IMR-90 (cell line): ENCODE results near the gene IRF6. TPM values are rescaled to one million over a fixed set of nuclear protein-coding genes. Genes with fewer than 3 reads are reported as not detected.

ENCODE experiments used
- ATAC-seq: fragments of 200-7000 bp; cut with Tn5 transposase; 2 replicates; pipeline ENCODE4 v1.9.1; 2020; ENCODE audit warnings: low read depth, mild to moderate bottlenecking, moderate library complexity
- BruUV-seq: library from RNA; stranded (reverse); fragments of 400-500 nt; replicated peaks from 2 replicates; lab custom pipeline; 2021; lab: Mats Ljungman, UMichigan
- CTCF ChIA-PET: fragments of 300-600 bp; formaldehyde crosslinking; extraction: SDS; loops from one replicate; lab custom pipeline; 2021; ENCODE audit warnings: antibody characterized with exemption; lab: Yijun Ruan, JAX
- POLR2A ChIA-PET: fragments of 300-600 bp; sonication (Branson Sonifier 250); formaldehyde crosslinking; loops from one replicate; lab custom pipeline; 2022; ENCODE audit warnings: antibody characterized with exemption; ENCODE audit not compliant: unreplicated experiment; lab: Charles Lee
- DNase-seq: peaks from one replicate; pipeline ENCODE4 v3.0.0; 2013
- H2AFZ ChIP-seq: replicated peaks from 2 replicates; pipeline ENCODE3; 2013; ENCODE audit warnings: low read length, mild to moderate bottlenecking; ENCODE audit not compliant: poor library complexity
- H2AK5ac ChIP-seq: 2 replicates; pipeline ENCODE4 v1.6.1; 2013; ENCODE audit warnings: low read depth, low read length, inconsistent platforms
- H2AK9ac ChIP-seq: replicated peaks from 2 replicates; pipeline ENCODE3; 2013; ENCODE audit warnings: mild to moderate bottlenecking, low read depth, low read length, moderate library complexity; ENCODE audit not compliant: poor library complexity
- H2BK120ac ChIP-seq: 2 replicates; pipeline ENCODE4 v1.6.1; 2013; ENCODE audit warnings: low read depth, low read length, inconsistent platforms
- H2BK15ac ChIP-seq: 3 replicates; pipeline ENCODE4 v1.6.1; 2013; ENCODE audit warnings: low read depth, low read length, inconsistent platforms
- H2BK20ac ChIP-seq: 2 replicates; pipeline ENCODE4 v1.6.1; 2013; ENCODE audit warnings: low read depth, mild to moderate bottlenecking, inconsistent platforms, low read length, moderate library complexity
- H2BK5ac ChIP-seq: 2 replicates; pipeline ENCODE4 v1.6.1; 2013; ENCODE audit warnings: mild to moderate bottlenecking, low read depth, low read length, inconsistent platforms; ENCODE audit not compliant: poor library complexity, severe bottlenecking
- H3K14ac ChIP-seq: replicated peaks from 2 replicates; pipeline ENCODE4 v1.6.1; 2013; ENCODE audit warnings: low read depth, low read length, inconsistent platforms
- H3K18ac ChIP-seq: 2 replicates; pipeline ENCODE4 v1.6.1; 2013; ENCODE audit warnings: low read depth, low read length, control low read depth
- H3K23ac ChIP-seq: 2 replicates; pipeline ENCODE4 v1.6.1; 2013; ENCODE audit warnings: low read depth, low read length, inconsistent platforms
- H3K27ac ChIP-seq: 2 replicates; pipeline ENCODE4 v1.5.1; 2013; ENCODE audit warnings: mild to moderate bottlenecking, control low read depth, low read length; ENCODE audit not compliant: insufficient read depth
- H3K27me3 ChIP-seq: 2 replicates; pipeline ENCODE4 v1.6.1; 2013; ENCODE audit warnings: low read length; ENCODE audit not compliant: control insufficient read depth, insufficient read depth
- H3K36me3 ChIP-seq: 2 replicates; pipeline ENCODE4 v1.6.1; 2013; ENCODE audit warnings: low read length, mixed read lengths; ENCODE audit not compliant: control insufficient read depth, insufficient read depth
- H3K4ac ChIP-seq: 2 replicates; pipeline ENCODE4 v1.6.1; 2013; ENCODE audit warnings: low read depth, low read length, inconsistent platforms
- H3K4me1 ChIP-seq: 2 replicates; pipeline ENCODE4 v1.6.1; 2013; ENCODE audit warnings: low read length, mixed read lengths; ENCODE audit not compliant: control insufficient read depth, insufficient read depth
- H3K4me2 ChIP-seq: 2 replicates; pipeline ENCODE4 v1.6.1; 2013; ENCODE audit warnings: low read depth, mild to moderate bottlenecking, control low read depth, low read length, moderate library complexity
- H3K4me3 ChIP-seq: 2 replicates; pipeline ENCODE4 v1.5.1; 2013; ENCODE audit warnings: low read depth, mild to moderate bottlenecking, control low read depth, low read length, moderate library complexity; ENCODE audit not compliant: insufficient read depth
- H3K56ac ChIP-seq: 2 replicates; pipeline ENCODE4 v1.6.1; 2013; ENCODE audit warnings: low read length, inconsistent platforms; ENCODE audit not compliant: insufficient read depth; ENCODE audit errors: extremely low read depth
- H3K79me1 ChIP-seq, 2 experiments: 2 replicates each; pipeline ENCODE4 v1.6.1; 2013; ENCODE audit warnings: low read length in 2 of 2, inconsistent platforms in 1 of 2, low read depth in 1 of 2
- H3K9ac ChIP-seq: 2 replicates; pipeline ENCODE4 v1.6.1; 2013; ENCODE audit warnings: low read depth, low read length, control low read depth
- H3K9me1 ChIP-seq: 2 replicates; pipeline ENCODE4 v1.6.1; 2013; ENCODE audit warnings: low read length, inconsistent platforms; ENCODE audit not compliant: insufficient read depth
- H3K9me3 ChIP-seq: 2 replicates; pipeline ENCODE4 v1.6.1; 2013; ENCODE audit warnings: low read length; ENCODE audit not compliant: control insufficient read depth, insufficient read depth
- H4K20me1 ChIP-seq: 2 replicates; pipeline ENCODE4 v1.6.1; 2013; ENCODE audit warnings: low read length, inconsistent platforms; ENCODE audit not compliant: insufficient read depth
- H4K5ac ChIP-seq: 2 replicates; pipeline ENCODE4 v1.6.1; 2013; ENCODE audit warnings: mild to moderate bottlenecking, low read depth, low read length, control low read depth
- H4K8ac ChIP-seq, 2 experiments: 2 replicates each; pipeline ENCODE4 v1.6.1; 2013; ENCODE audit warnings: low read depth in 2 of 2, low read length in 2 of 2, control low read depth in 1 of 2, inconsistent platforms in 1 of 2
- H4K91ac ChIP-seq: 2 replicates; pipeline ENCODE4 v1.6.1; 2013; ENCODE audit warnings: low read depth, low read length, inconsistent platforms; ENCODE audit not compliant: insufficient read depth
- BHLHE40 ChIP-seq: fragments of 150-350 bp; IDR thresholded peaks from 2 replicates; pipeline ENCODE4 v1.6.1; 2016; ENCODE audit warnings: mild to moderate bottlenecking, low read depth, low read length
- CEBPB ChIP-seq: IDR thresholded peaks from 2 replicates; pipeline ENCODE4 v1.6.1; 2012; ENCODE audit warnings: low read depth, low read length, improper control_type of control experiment
- CHD1 ChIP-seq: IDR thresholded peaks from 2 replicates; pipeline ENCODE4 v1.6.1; 2012; ENCODE audit warnings: low read depth, low read length, improper control_type of control experiment
- ELK1 ChIP-seq: fragments of 150-350 bp; IDR thresholded peaks from 2 replicates; pipeline ENCODE4 v1.6.1; 2016; ENCODE audit warnings: low read depth, mild to moderate bottlenecking, low read length, moderate library complexity, borderline replicate concordance
- MAFK ChIP-seq: IDR thresholded peaks from 2 replicates; pipeline ENCODE4 v1.6.1; 2012; ENCODE audit warnings: low read depth, low read length, improper control_type of control experiment
- MAZ ChIP-seq: IDR thresholded peaks from 2 replicates; pipeline ENCODE4 v1.6.1; 2012; ENCODE audit warnings: low read depth, mild to moderate bottlenecking, low read length, improper control_type of control experiment, moderate library complexity, borderline replicate concordance
- MXI1 ChIP-seq: IDR thresholded peaks from 2 replicates; pipeline ENCODE4 v1.6.1; 2012; ENCODE audit warnings: low read depth, mild to moderate bottlenecking, low read length, moderate library complexity, borderline replicate concordance
- NFE2L2 ChIP-seq: fragments of 150-350 bp; IDR thresholded peaks from 2 replicates; pipeline ENCODE4 v1.6.1; 2016; ENCODE audit warnings: low read depth, mild to moderate bottlenecking, low read length
- POLR2A ChIP-seq: IDR thresholded peaks from 2 replicates; pipeline ENCODE4 v1.6.1; 2012; ENCODE audit warnings: mild to moderate bottlenecking, low read depth, low read length
- RAD21 ChIP-seq: IDR thresholded peaks from 2 replicates; pipeline ENCODE4 v1.6.1; 2012; ENCODE audit warnings: low read length, improper control_type of control experiment
- RCOR1 ChIP-seq: IDR thresholded peaks from 2 replicates; pipeline ENCODE4 v1.6.1; 2012; ENCODE audit warnings: mild to moderate bottlenecking, low read length, improper control_type of control experiment; ENCODE audit not compliant: insufficient replicate concordance
- RFX5 ChIP-seq: IDR thresholded peaks from 2 replicates; pipeline ENCODE4 v1.8.0; 2012; ENCODE audit warnings: low read depth, mild to moderate bottlenecking, low read length, moderate library complexity
- WGBS, 2 experiments: methylation state at CpG; one replicate each; pipeline versions ENCODE4 v1.1.5 to v1.1.7; 2013; ENCODE audit warnings: missing lambda C conversion rate in 2 of 2; ENCODE audit not compliant: insufficient read length in 1 of 2; ENCODE audit errors: extremely low coverage in 2 of 2; 5-methylcytosine and 5-hydroxymethylcytosine counted together
- dilution Hi-C: fragments of 300-500 bp; cut with HindIII; formaldehyde crosslinking; loops from one replicate; pipeline ENCODE4 v1.14.3; 2018; ENCODE audit warnings: low sequenced_read_pairs; ENCODE audit not compliant: unreplicated experiment
- in situ Hi-C: fragments of 300-500 bp; cut with MboI; formaldehyde crosslinking; loops from 3 replicates; pipeline ENCODE4 v1.14.3; 2019; ENCODE audit warnings: low sequenced_read_pairs, inconsistent platforms, mixed read lengths
- intact Hi-C: fragments of 100-400 bp; cut with micrococcal nuclease; formaldehyde crosslinking; loops from 2 replicates; pipeline ENCODE4 v1.10.0; 2022
- polyA plus RNA-seq, 3 experiments: library from polyadenylated mRNA; depleted of rRNA; stranded (reverse); fragments of >200 nt; gene quantifications; 2 replicates each; pipeline ENCODE4 v1.2.3, GENCODE V29; 2012; ENCODE audit warnings: low replicate concordance in 1 of 3
- total RNA-seq: library from RNA; depleted of rRNA; stranded (reverse); fragments of >200 nt; gene quantifications from 2 replicates; pipeline ENCODE4 v1.2.3, GENCODE V29; 2012

The IRF6 gene
- total and polyA plus RNA-seq, 2 of the 4 experiments (the other 2 are of a cell fraction) = 1.2 to 2.9 TPM

DNA sequence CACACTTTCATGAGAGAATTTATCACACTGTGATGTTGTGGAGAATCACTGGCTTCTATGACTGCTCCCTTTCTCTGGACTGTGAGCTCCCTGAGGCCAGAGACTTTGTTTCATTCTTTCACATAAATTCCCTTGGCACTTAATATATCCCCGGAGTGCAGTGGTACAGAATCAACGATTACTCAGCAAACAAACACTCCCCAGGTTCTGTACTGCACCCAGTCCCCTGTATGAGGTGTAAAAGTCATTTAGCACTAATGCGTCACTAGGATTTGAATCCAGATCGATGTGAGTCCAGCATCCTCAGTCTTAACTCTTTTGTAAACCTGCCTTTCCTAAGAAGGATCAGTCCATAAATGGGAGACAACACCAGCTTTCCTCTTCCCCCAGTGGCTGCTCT, 15.0 kb upstream of the IRF6 start:
- H3K4me2 ChIP-seq = no peak overlapping the region
- H3K9ac ChIP-seq = no peak overlapping the region
- H3K27me3 ChIP-seq = no peaks in the 10 kb centered on the region
- WGBS, 2 experiments = 60% methylated on average over 1 of the region's 4 CpGs; no CpG with 5 or more reads in 1 of the 2 experiments
- CTCF ChIA-PET = no interaction called here
- no peaks in the 10 kb centered on the region for H3K36me3 ChIP-seq
- no peak overlapping the region for H2BK120ac ChIP-seq
- no peak overlapping the region for H2BK20ac ChIP-seq
- POLR2A ChIA-PET = no interaction called here
- no peaks in the 10 kb centered on the region for H3K79me1 ChIP-seq
- in situ Hi-C loops = no loop called here
- no peak overlapping the region for H4K91ac ChIP-seq
- intact Hi-C loops = loop anchor here (5.0 to 10.0 kb wide), 2 partner anchors 219 to 884 kb away; no protein-coding TSS in a partner anchor
- no peaks in the 10 kb centered on the region for H4K20me1 ChIP-seq
- no peak overlapping the region for H3K18ac ChIP-seq
- H3K27ac ChIP-seq = no peak overlapping the region
- no peak overlapping the region for H4K5ac ChIP-seq
- peaks cover 3% of the 10 kb centered on the region for H3K9me1 ChIP-seq
- H4K8ac ChIP-seq = no peak overlapping the region
- H2AFZ ChIP-seq = no peak overlapping the region
- no peak overlapping the region for H3K56ac ChIP-seq
- ATAC-seq (no peak), DNase-seq (no peak)
- no TSS peak for BruUV-seq
- H3K9me3 ChIP-seq = no peaks in the 10 kb centered on the region
- no peak overlapping the region for H3K23ac ChIP-seq
- no peak overlapping the region for H2BK15ac ChIP-seq
- dilution Hi-C loops = loop anchor here (25.0 kb wide), 1 partner anchor 166 kb away; no protein-coding TSS in a partner anchor
- no peak overlapping the region for H3K14ac ChIP-seq
- H2AK5ac ChIP-seq = no peak overlapping the region
- no peak overlapping the region for H3K4me3 ChIP-seq
- no peak overlapping the region for H2BK5ac ChIP-seq
- H2AK9ac ChIP-seq = no peak overlapping the region
- no peak overlapping the region for H3K4ac ChIP-seq
- TF ChIP-seq RCOR1 (no peak), CEBPB (no peak), MXI1 (no peak), NFE2L2 (no peak), CHD1 (no peak), ELK1 (no peak), RFX5 (no peak), POLR2A (no peak), BHLHE40 (no peak), MAFK (no peak), MAZ (no peak), RAD21 (no peak)
- H3K4me1 ChIP-seq = no peaks in the 10 kb centered on the region
